Uterine smooth muscle cell (primary cell): ENCODE results near the gene TEF. TPM values are rescaled to one million over a fixed set of nuclear protein-coding genes. Genes with fewer than 3 reads are reported as not detected.

Experiments used
- total RNA-seq: library from RNA; depleted of rRNA; stranded (reverse); fragments of >200 nt; gene quantifications from 2 replicates; pipeline ENCODE4 v1.2.3, GENCODE V29; 2014

TEF gene
- 15.1 and 15.4 TPM in 2 replicates for total RNA-seq

GRCh38 chr22:41381329-41382097, at the start of gene TEF:
TEF (plus strand) TSS chr22:41381942; CDS start chr22:41382045, 103 bp downstream.

GRCh38 chr22:41446639-41447434, 65.1 kb downstream of the TEF start, which contains the start of gene TOB2:
TOB2 (minus strand) TSS chr22:41446801; CDS start chr22:41437345, 9,456 bp downstream.

Other genes starting within 250 kb of the TEF start
- gene L3MBTL2, start 176.6 kb upstream of the TEF start, total RNA-seq, result 21.1 and 28.9 TPM in 2 replicates
- gene CHADL, start 141.0 kb upstream of the TEF start, total RNA-seq, result 0.33 and 1.4 TPM in 2 replicates
- gene RANGAP1, start 95.8 kb upstream of the TEF start, total RNA-seq, result 48.1 and 116 TPM in 2 replicates
- 38.8 and 44.1 TPM in 2 replicates for gene ZC3H7B, start 80.4 kb upstream of the TEF start, total RNA-seq
- gene TOB2, start 64.9 kb downstream of the TEF start, total RNA-seq, result 13.4 and 19.0 TPM in 2 replicates
- 58.5 and 86.0 TPM in 2 replicates for gene PHF5A, start 86.8 kb downstream of the TEF start, total RNA-seq
- gene ACO2, start 87.2 kb downstream of the TEF start, total RNA-seq, result 80.8 and 84.9 TPM in 2 replicates
- 15.5 and 19.3 TPM in 2 replicates for gene POLR3H, start 162.5 kb downstream of the TEF start, total RNA-seq
- 1.4 and 2.7 TPM in 2 replicates for gene CSDC2, start 179.1 kb downstream of the TEF start, total RNA-seq
- gene PMM1, start 207.9 kb downstream of the TEF start, total RNA-seq, result 34.9 and 36.0 TPM in 2 replicates
- gene DESI1, start 239.1 kb downstream of the TEF start, total RNA-seq, result 9.5 and 12.2 TPM in 2 replicates
- gene XRCC6, start 239.4 kb downstream of the TEF start, total RNA-seq, result 344 and 555 TPM in 2 replicates